ENCODE results near the gene CCSER2.

CCSER2 gene

DNA sequence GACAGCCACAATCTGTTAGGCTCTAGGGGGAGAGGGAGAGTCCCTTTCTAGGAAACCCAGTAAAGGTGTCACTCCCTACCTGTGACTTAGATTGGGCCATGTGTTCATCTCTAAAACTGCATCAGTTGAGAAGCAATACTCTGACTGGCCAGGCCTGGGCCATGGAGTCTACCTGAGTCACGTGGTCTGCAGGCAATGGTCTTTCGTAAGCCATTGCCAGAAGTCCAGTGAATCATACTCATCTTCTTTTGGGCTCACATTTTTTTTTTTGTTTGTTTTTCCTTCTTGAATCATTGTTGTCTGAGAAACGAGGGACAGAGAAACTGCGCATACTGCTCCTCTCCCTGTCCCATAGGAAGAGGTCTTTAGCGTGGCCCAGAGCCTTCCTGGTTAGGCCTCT is 215.6 kb downstream of the CCSER2 start:
- TF ChIP-seq ZFP3 (CRISPR knock-in tag; IDR thresholded peaks at IDR 0.05), result no peak
- TF ChIP-seq ISL1 (CRISPR knock-in tag; IDR thresholded peaks at IDR 0.05), result no peak
- no peak for TF ChIP-seq PPARA (CRISPR knock-in tag; IDR thresholded peaks at IDR 0.05; ENCODE audit: borderline replicate concordance)
- TF ChIP-seq, protein P1, sequence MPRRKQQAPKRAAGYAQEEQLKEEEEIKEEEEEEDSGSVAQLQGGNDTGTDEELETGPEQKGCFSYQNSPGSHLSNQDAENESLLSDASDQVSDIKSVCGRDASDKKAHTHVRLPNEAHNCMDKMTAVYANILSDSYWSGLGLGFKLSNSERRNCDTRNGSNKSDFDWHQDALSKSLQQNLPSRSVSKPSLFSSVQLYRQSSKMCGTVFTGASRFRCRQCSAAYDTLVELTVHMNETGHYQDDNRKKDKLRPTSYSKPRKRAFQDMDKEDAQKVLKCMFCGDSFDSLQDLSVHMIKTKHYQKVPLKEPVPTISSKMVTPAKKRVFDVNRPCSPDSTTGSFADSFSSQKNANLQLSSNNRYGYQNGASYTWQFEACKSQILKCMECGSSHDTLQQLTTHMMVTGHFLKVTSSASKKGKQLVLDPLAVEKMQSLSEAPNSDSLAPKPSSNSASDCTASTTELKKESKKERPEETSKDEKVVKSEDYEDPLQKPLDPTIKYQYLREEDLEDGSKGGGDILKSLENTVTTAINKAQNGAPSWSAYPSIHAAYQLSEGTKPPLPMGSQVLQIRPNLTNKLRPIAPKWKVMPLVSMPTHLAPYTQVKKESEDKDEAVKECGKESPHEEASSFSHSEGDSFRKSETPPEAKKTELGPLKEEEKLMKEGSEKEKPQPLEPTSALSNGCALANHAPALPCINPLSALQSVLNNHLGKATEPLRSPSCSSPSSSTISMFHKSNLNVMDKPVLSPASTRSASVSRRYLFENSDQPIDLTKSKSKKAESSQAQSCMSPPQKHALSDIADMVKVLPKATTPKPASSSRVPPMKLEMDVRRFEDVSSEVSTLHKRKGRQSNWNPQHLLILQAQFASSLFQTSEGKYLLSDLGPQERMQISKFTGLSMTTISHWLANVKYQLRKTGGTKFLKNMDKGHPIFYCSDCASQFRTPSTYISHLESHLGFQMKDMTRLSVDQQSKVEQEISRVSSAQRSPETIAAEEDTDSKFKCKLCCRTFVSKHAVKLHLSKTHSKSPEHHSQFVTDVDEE (CRISPR knock-in tag; IDR thresholded peaks at IDR 0.05), result no peak
- no peak for TF ChIP-seq ZNF70 (CRISPR knock-in tag; IDR thresholded peaks at IDR 0.05)
- TF ChIP-seq RARB (CRISPR knock-in tag; IDR thresholded peaks at IDR 0.05), result no peak
- no peak for TF ChIP-seq ZNF565 (CRISPR knock-in tag; conservative IDR thresholded peaks at IDR 0.05; ENCODE audit: low read depth)
- no peak for TF ChIP-seq PATZ1 (CRISPR knock-in tag; IDR thresholded peaks at IDR 0.05; ENCODE audit: borderline replicate concordance)
- no peak for TF ChIP-seq TOX (CRISPR knock-in tag; IDR thresholded peaks at IDR 0.05; ENCODE audit: borderline replicate concordance)
- TF ChIP-seq TCF4 (CRISPR knock-in tag; IDR thresholded peaks at IDR 0.05; ENCODE audit: borderline replicate concordance), result no peak
- TF ChIP-seq, protein P2, sequence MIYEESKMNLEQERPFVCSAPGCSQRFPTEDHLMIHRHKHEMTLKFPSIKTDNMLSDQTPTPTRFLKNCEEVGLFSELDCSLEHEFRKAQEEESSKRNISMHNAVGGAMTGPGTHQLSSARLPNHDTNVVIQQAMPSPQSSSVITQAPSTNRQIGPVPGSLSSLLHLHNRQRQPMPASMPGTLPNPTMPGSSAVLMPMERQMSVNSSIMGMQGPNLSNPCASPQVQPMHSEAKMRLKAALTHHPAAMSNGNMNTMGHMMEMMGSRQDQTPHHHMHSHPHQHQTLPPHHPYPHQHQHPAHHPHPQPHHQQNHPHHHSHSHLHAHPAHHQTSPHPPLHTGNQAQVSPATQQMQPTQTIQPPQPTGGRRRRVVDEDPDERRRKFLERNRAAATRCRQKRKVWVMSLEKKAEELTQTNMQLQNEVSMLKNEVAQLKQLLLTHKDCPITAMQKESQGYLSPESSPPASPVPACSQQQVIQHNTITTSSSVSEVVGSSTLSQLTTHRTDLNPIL (CRISPR knock-in tag; IDR thresholded peaks at IDR 0.05; ENCODE audit: low read depth), result no peak
- TF ChIP-seq ZC3H10 (CRISPR knock-in tag; IDR thresholded peaks at IDR 0.05), result no peak
- no peak for TF ChIP-seq GLIS3 (CRISPR knock-in tag; IDR thresholded peaks at IDR 0.05)
- TF ChIP-seq ZNF8 (CRISPR knock-in tag; IDR thresholded peaks at IDR 0.05), result no peak
- TF ChIP-seq, protein P3, sequence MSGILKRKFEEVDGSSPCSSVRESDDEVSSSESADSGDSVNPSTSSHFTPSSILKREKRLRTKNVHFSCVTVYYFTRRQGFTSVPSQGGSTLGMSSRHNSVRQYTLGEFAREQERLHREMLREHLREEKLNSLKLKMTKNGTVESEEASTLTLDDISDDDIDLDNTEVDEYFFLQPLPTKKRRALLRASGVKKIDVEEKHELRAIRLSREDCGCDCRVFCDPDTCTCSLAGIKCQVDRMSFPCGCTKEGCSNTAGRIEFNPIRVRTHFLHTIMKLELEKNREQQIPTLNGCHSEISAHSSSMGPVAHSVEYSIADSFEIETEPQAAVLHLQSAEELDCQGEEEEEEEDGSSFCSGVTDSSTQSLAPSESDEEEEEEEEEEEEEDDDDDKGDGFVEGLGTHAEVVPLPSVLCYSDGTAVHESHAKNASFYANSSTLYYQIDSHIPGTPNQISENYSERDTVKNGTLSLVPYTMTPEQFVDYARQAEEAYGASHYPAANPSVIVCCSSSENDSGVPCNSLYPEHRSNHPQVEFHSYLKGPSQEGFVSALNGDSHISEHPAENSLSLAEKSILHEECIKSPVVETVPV (CRISPR knock-in tag; IDR thresholded peaks at IDR 0.05), result no peak
- no peak for TF ChIP-seq CSDC2 (CRISPR knock-in tag; IDR thresholded peaks at IDR 0.05)
- no peak for TF ChIP-seq OSR1 (CRISPR knock-in tag; IDR thresholded peaks at IDR 0.05)
- no peak for TF ChIP-seq SNAI2 (CRISPR knock-in tag; IDR thresholded peaks at IDR 0.05)
- no peak for TF ChIP-seq POU6F1 (CRISPR knock-in tag; IDR thresholded peaks at IDR 0.05; ENCODE audit: borderline replicate concordance, low read depth)
- no peak for TF ChIP-seq ZFP30 (CRISPR knock-in tag; IDR thresholded peaks at IDR 0.05)
- ATAC-seq, result no peak

GRCh38 chr10:84545651-84546050 is 217.3 kb downstream of the CCSER2 start:
- TF ChIP-seq ZFP3 (CRISPR knock-in tag; IDR thresholded peaks at IDR 0.05) (no peak), ZNF8 (CRISPR knock-in tag; IDR thresholded peaks at IDR 0.05) (no peak), ESRRG (CRISPR knock-in tag; IDR thresholded peaks at IDR 0.05) (no peak)
- no peak for ATAC-seq

DNA sequence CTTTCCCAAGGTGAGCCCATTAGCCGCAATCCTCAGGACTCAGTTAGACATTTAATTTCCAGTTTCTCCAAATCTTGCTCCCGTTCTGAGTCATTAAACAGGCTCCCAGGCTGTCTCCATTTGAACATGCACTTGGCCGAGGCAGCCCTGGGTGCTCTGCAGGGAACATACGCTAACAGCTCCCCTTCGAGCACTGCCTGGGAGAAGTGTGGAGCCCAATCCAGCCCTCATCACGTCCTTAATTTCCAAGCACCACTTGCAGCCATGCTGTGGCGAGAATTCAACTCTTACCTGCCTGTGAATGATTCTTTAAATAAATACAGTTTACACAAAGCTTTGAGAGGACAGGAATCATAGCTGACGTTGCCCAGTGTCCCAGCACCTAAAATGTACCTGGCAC is 218.2 kb downstream of the CCSER2 start:
- TF ChIP-seq, protein P2 (CRISPR knock-in tag; IDR thresholded peaks at IDR 0.05; ENCODE audit: low read depth), result no peak
- TF ChIP-seq PPARA (CRISPR knock-in tag; IDR thresholded peaks at IDR 0.05; ENCODE audit: borderline replicate concordance), result no peak
- no peak for TF ChIP-seq SNAI2 (CRISPR knock-in tag; IDR thresholded peaks at IDR 0.05)
- TF ChIP-seq, protein P1 (CRISPR knock-in tag; IDR thresholded peaks at IDR 0.05), result no peak
- TF ChIP-seq ZNF70 (CRISPR knock-in tag; IDR thresholded peaks at IDR 0.05), result no peak
- TF ChIP-seq POU6F1 (CRISPR knock-in tag; IDR thresholded peaks at IDR 0.05; ENCODE audit: borderline replicate concordance, low read depth), result no peak
- no peak for ATAC-seq

Data from SK-N-SH treated with all-trans-retinoic acid at 6 μM for 48 hours (cell line).